ENCODE measurements around the gene TTC7B. TPM values are rescaled to one million over a fixed set of nuclear protein-coding genes. Genes with fewer than 3 reads are reported as not detected.

TTC7B gene
- total and polyA plus RNA-seq, 2 donors (not counting 3 experiments of a cell fraction or from before 2014, with no cell fraction given) = 46.8 to 76.5 TPM

DNA sequence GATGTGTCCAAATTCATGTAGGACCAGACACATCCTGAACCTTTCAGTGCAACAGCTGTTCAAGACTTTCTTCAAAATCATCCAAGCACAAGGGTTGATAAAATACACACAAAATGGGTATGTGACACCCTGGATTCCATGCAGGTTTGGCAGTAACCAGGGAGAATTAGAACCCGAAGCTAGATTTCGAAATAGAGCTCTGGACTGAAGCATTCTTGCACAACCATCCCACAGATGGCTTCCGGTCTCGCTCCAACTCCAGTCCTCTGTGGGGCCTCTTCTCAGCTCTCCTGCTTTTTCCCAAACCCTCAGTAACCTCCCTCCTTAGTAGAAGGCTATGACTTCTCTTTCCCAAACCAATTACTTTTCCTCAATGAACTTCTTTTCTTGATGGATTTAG is 171.3 kb downstream of the TTC7B start:
- no peaks in the 10 kb centered on the region for H3K9me1 ChIP-seq (replicated peaks; ENCODE audit: control insufficient read depth, extremely low read depth, insufficient read depth, low read length)
- H4K20me1 ChIP-seq (replicated peaks; ENCODE audit: control insufficient read depth, extremely low read depth, insufficient read depth, low read length) = no peaks in the 10 kb centered on the region
- no peaks in the 10 kb centered on the region for H3K9me3 ChIP-seq (replicated peaks; ENCODE audit: control insufficient read depth, insufficient read depth, low read length)
- no peaks in the 10 kb centered on the region for H3K79me2 ChIP-seq (ENCODE audit: control insufficient read depth, insufficient read depth, low read length)
- H3K27me3 ChIP-seq (ENCODE audit: control insufficient read depth in 2 of 2, insufficient read depth in 2 of 2, low read length in 2 of 2) = no peaks in the 10 kb centered on the region
- H2AFZ ChIP-seq (ENCODE audit: low read depth, low read length) = no peak overlapping the region
- intact Hi-C loops (cut with micrococcal nuclease) = no loop called here
- H3K4me3 ChIP-seq (replicated peaks in 1 of 3; ENCODE audit: insufficient read depth in 1 of 3, low read depth in 1 of 3, low read length in 3 of 3) = no peak overlapping the region
- ChIA-PET CTCF (interaction anchor here (1.7 kb wide), 1 partner anchor 245 kb away, joined by 3 read pairs; no protein-coding TSS in a partner anchor), POLR2A (no interaction called here)
- no TSS peak for BruUV-seq (replicated peaks)
- H3K4me1 ChIP-seq (ENCODE audit: control insufficient read depth, extremely low read depth, insufficient read depth, low read length) = peaks cover 7% of the 10 kb centered on the region
- dilution Hi-C loops (cut with MboI; ENCODE audit: extremely low pct_ligation_motif_present, low sequenced_read_pairs) = no loop called here
- H3K4me2 ChIP-seq (ENCODE audit: insufficient read depth, low read length) = no peak overlapping the region
- no peak for DNase-seq (ENCODE audit: low read depth, low spot score)
- TF ChIP-seq, protein P1, sequence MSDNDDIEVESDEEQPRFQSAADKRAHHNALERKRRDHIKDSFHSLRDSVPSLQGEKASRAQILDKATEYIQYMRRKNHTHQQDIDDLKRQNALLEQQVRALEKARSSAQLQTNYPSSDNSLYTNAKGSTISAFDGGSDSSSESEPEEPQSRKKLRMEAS (IDR thresholded peaks at IDR 0.05; ENCODE audit: insufficient read depth, insufficient read length) = no peak
- TF ChIP-seq POLR2AphosphoS5 (IDR thresholded peaks at IDR 0.05; ENCODE audit: insufficient read depth, low read depth, low read length) = no peak
- no peak for TF ChIP-seq JUN (IDR thresholded peaks at IDR 0.05; ENCODE audit: borderline replicate concordance, insufficient read depth, insufficient read length, low read depth)
- no peak overlapping the region for H3K9ac ChIP-seq (replicated peaks; ENCODE audit: extremely low read depth, insufficient read depth, low read length)
- H3K36me3 ChIP-seq (ENCODE audit: control insufficient read depth in 2 of 2, extremely low read depth in 1 of 2, insufficient read depth in 2 of 2, low read length in 2 of 2) = peaks cover 2 to 8% of the 10 kb centered on the region in 2 experiments
- FAIRE-seq = no peak
- H3K27ac ChIP-seq (ENCODE audit: insufficient read depth, low read depth, low read length) = no peak overlapping the region

DNA sequence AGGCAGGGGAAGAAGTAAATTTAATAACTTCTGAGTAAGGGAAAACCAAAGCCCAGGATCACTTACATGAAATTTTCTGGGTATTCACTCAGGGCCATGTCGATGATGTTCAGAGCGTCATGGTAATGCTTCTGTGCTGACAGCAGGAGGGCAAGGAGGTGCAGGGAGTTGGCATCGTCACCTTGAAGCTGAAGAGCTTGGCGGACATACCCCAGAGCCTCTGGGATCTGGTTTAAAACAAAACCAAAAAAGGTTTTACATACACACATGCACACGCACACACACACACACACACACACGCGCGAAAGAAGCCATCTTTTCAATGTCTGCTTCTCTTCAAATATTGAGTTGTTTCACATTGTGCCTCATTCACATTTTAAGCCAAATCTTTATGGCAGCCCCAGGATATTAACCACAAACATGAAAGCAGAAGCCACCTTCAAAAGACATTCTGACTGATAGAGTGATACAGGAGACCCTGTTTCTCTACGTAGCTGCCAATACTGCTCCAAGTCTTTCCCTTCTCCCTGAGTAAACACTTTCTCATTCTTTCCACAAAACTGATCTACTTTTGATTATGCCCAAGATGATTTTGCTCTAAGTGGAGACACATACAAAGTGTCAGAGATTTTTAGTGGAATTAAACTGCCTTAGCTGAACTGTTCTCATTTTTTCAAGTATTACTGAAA is 172.1 kb downstream of the TTC7B start:
- Histone ChIP-seq H3K27ac (ENCODE audit: insufficient read depth, low read depth, low read length) (no peak overlapping the region), H3K9ac (replicated peaks; ENCODE audit: extremely low read depth, insufficient read depth, low read length) (no peak overlapping the region), H2AFZ (ENCODE audit: low read depth, low read length) (no peak overlapping the region), H3K4me1 (ENCODE audit: control insufficient read depth, extremely low read depth, insufficient read depth, low read length) (peaks cover 4% of the 10 kb centered on the region), H3K27me3 (ENCODE audit: control insufficient read depth in 2 of 2, insufficient read depth in 2 of 2, low read length in 2 of 2) (no peaks in the 10 kb centered on the region), H3K4me3 (replicated peaks in 1 of 3; ENCODE audit: insufficient read depth in 1 of 3, low read depth in 1 of 3, low read length in 3 of 3) (no peak overlapping the region), H3K79me2 (ENCODE audit: control insufficient read depth, insufficient read depth, low read length) (no peaks in the 10 kb centered on the region), H3K9me3 (replicated peaks; ENCODE audit: control insufficient read depth, insufficient read depth, low read length) (no peaks in the 10 kb centered on the region), H3K4me2 (ENCODE audit: insufficient read depth, low read length) (no peak overlapping the region), H3K36me3 (ENCODE audit: control insufficient read depth in 2 of 2, extremely low read depth in 1 of 2, insufficient read depth in 2 of 2, low read length in 2 of 2) (peaks cover 2 to 8% of the 10 kb centered on the region in 2 experiments), H4K20me1 (replicated peaks; ENCODE audit: control insufficient read depth, extremely low read depth, insufficient read depth, low read length) (no peaks in the 10 kb centered on the region), H3K9me1 (replicated peaks; ENCODE audit: control insufficient read depth, extremely low read depth, insufficient read depth, low read length) (no peaks in the 10 kb centered on the region)
- no peak for TF ChIP-seq POLR2A (IDR thresholded peaks at IDR 0.05; ENCODE audit: low read depth, low read length)
- TF ChIP-seq POLR2AphosphoS5 (IDR thresholded peaks at IDR 0.05; ENCODE audit: insufficient read depth, low read depth, low read length) = no peak
- TF ChIP-seq, protein P2, sequence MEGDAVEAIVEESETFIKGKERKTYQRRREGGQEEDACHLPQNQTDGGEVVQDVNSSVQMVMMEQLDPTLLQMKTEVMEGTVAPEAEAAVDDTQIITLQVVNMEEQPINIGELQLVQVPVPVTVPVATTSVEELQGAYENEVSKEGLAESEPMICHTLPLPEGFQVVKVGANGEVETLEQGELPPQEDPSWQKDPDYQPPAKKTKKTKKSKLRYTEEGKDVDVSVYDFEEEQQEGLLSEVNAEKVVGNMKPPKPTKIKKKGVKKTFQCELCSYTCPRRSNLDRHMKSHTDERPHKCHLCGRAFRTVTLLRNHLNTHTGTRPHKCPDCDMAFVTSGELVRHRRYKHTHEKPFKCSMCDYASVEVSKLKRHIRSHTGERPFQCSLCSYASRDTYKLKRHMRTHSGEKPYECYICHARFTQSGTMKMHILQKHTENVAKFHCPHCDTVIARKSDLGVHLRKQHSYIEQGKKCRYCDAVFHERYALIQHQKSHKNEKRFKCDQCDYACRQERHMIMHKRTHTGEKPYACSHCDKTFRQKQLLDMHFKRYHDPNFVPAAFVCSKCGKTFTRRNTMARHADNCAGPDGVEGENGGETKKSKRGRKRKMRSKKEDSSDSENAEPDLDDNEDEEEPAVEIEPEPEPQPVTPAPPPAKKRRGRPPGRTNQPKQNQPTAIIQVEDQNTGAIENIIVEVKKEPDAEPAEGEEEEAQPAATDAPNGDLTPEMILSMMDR (IDR thresholded peaks at IDR 0.05; ENCODE audit: extremely low read depth in 1 of 2, insufficient read depth in 1 of 2, low read depth in 1 of 2, low read length in 2 of 2) = no peak
- no peak for TF ChIP-seq EZH2 (IDR thresholded peaks at IDR 0.05; ENCODE audit: borderline replicate concordance, low read depth, low read length, severe bottlenecking)
- TF ChIP-seq, protein P1 (IDR thresholded peaks at IDR 0.05; ENCODE audit: insufficient read depth, insufficient read length) = no peak
- no peak for TF ChIP-seq GATA2 (IDR thresholded peaks at IDR 0.05; ENCODE audit: insufficient read depth, insufficient read length, low read depth, low read length)
- TF ChIP-seq JUN (IDR thresholded peaks at IDR 0.05; ENCODE audit: borderline replicate concordance, insufficient read depth, insufficient read length, low read depth) = no peak
- no peak for TF ChIP-seq FOS (IDR thresholded peaks at IDR 0.05; ENCODE audit: borderline replicate concordance, insufficient read depth, low read length)
- no peak for TF ChIP-seq MYC (IDR thresholded peaks at IDR 0.05; ENCODE audit: low read depth, low read length)
- no peak for FAIRE-seq
- ChIA-PET POLR2A (no interaction called here), CTCF (interaction anchor here (1.7 kb wide), 1 partner anchor 245 kb away, joined by 3 read pairs; no protein-coding TSS in a partner anchor)
- BruUV-seq (replicated peaks) = no TSS peak
- dilution Hi-C loops (cut with MboI; ENCODE audit: extremely low pct_ligation_motif_present, low sequenced_read_pairs) = no loop called here
- intact Hi-C loops (cut with micrococcal nuclease) = loop anchor here (2.0 kb wide), 1 partner anchor 27 kb away; no protein-coding TSS in a partner anchor
- DNase-seq (ENCODE audit: low read depth, low spot score) = no peak

Measured in endothelial cell of umbilical vein (primary cell).